Measurements from ENCODE around the gene HES4. TPM values are rescaled to one million over a fixed set of nuclear protein-coding genes. Genes with fewer than 3 reads are reported as not detected.

HES4 gene
- polyA plus RNA-seq, 1 of the 3 experiments (the other 2 are of a cell fraction), result 4.7 TPM

DNA sequence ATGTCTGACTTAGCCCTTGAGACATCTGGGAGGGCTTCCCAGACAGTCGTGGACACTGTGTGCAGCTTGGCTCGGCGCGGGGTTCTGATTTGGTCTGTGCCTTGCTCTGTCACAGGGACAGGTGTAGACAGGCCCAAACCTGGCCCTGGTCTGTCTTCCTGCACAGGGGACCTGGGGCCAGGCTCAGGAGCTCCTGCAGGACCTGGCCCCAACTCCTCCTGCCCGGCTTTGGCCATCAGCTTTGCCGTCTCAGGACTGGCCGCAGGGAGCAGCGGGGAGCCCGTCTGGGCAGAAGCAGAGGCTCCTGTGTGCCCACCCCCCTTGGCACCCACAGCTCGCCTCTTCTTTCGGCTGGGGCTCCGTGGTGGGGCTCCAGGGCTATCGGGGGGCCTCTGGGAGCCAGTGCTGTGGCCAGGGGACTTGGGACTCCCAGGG, 19.7 kb downstream of the HES4 start (continued):
- TF ChIP-seq FOXJ3 (CRISPR knock-in tag; IDR thresholded peaks at IDR 0.05), result no peak

DNA sequence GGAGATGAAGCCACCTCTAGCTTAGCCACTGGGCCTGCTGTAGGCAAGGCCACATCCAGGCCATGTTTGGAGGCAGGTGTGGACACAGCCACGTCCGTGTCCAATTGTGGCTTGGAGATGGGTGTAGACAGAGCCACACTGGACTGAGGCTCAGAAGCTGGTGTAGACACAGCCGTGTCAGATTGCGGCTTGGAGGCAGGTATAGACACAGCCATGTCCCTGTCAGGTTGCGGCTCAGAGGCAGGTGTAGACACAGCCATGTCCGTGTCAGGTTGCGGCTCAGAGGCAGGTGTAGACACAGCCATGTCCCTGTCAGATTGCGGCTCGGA, 20.2 kb downstream of the HES4 start:
- ChIA-PET POLR2A (no interaction called here), CTCF (interaction anchor here (0.6 to 9.1 kb wide), 8 partner anchors 18 to 143 kb away, joined by 3 to 246 read pairs (median 5); partner anchors contain the start of gene HES4)
- no peak overlapping the region for H2AFZ ChIP-seq (ENCODE audit: low read depth)
- H3K9ac ChIP-seq, result no peak overlapping the region
- no peaks in the 10 kb centered on the region for H3K9me2 ChIP-seq
- no peak overlapping the region for H3K4me2 ChIP-seq
- no peak overlapping the region for H3K27ac ChIP-seq (ENCODE audit: low read depth in 2 of 2, low read length in 1 of 2)
- DNase-seq, result no peak
- peaks cover 3% of the 10 kb centered on the region for H3F3A ChIP-seq (replicated peaks; ENCODE audit: insufficient read depth)
- no peaks in the 10 kb centered on the region for H4K20me1 ChIP-seq (ENCODE audit: insufficient read depth)
- H3K79me2 ChIP-seq (ENCODE audit: insufficient read depth), result no peaks in the 10 kb centered on the region
- peaks cover 0 to 21% of the 10 kb centered on the region in 2 experiments; a peak in 1 of 4 replicates for H3K4me1 ChIP-seq (ENCODE audit: control insufficient read depth in 1 of 2, insufficient read depth in 2 of 2, low read depth in 1 of 2, low read length in 1 of 2)
- no peaks in the 10 kb centered on the region; the same call in 1 of the 2 replicates for H3K27me3 ChIP-seq (ENCODE audit: insufficient read depth)
- no peak overlapping the region for H3K4me3 ChIP-seq (ENCODE audit: low read depth in 2 of 2, low read length in 1 of 2)
- 100% methylated on average over 4 of the region's 9 CpGs for WGBS (ENCODE audit: low lambda C conversion rate)
- no peaks in the 10 kb centered on the region for H3K36me3 ChIP-seq (replicated peaks in 1 of 2; ENCODE audit: control insufficient read depth in 1 of 2, insufficient read depth in 2 of 2, low read length in 1 of 2)
- H3K9me3 ChIP-seq, result no peaks in the 10 kb centered on the region
- TF ChIP-seq TAF1 (IDR thresholded peaks at IDR 0.05; ENCODE audit: borderline replicate concordance, low read depth, low read length) (no peak), CHD2 (IDR thresholded peaks at IDR 0.05; ENCODE audit: low read length, partially characterized antibody) (no peak), NRF1 (IDR thresholded peaks at IDR 0.05; ENCODE audit: low read depth, low read length) (no peak), JUND (IDR thresholded peaks at IDR 0.05) (no peak), GABPA (IDR thresholded peaks at IDR 0.05; ENCODE audit: low read depth) (no peak), RAD21 (IDR thresholded peaks at IDR 0.05; ENCODE audit: low read length) (no peak), SIN3A (IDR thresholded peaks at IDR 0.05; ENCODE audit: borderline replicate concordance, low read depth, low read length) (no peak)
- TF ChIP-seq, protein P1, sequence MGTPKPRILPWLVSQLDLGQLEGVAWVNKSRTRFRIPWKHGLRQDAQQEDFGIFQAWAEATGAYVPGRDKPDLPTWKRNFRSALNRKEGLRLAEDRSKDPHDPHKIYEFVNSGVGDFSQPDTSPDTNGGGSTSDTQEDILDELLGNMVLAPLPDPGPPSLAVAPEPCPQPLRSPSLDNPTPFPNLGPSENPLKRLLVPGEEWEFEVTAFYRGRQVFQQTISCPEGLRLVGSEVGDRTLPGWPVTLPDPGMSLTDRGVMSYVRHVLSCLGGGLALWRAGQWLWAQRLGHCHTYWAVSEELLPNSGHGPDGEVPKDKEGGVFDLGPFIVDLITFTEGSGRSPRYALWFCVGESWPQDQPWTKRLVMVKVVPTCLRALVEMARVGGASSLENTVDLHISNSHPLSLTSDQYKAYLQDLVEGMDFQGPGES (IDR thresholded peaks at IDR 0.05; ENCODE audit: low read depth, low read length), result no peak
- TF ChIP-seq, protein P2, sequence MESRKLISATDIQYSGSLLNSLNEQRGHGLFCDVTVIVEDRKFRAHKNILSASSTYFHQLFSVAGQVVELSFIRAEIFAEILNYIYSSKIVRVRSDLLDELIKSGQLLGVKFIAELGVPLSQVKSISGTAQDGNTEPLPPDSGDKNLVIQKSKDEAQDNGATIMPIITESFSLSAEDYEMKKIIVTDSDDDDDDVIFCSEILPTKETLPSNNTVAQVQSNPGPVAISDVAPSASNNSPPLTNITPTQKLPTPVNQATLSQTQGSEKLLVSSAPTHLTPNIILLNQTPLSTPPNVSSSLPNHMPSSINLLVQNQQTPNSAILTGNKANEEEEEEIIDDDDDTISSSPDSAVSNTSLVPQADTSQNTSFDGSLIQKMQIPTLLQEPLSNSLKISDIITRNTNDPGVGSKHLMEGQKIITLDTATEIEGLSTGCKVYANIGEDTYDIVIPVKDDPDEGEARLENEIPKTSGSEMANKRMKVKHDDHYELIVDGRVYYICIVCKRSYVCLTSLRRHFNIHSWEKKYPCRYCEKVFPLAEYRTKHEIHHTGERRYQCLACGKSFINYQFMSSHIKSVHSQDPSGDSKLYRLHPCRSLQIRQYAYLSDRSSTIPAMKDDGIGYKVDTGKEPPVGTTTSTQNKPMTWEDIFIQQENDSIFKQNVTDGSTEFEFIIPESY (IDR thresholded peaks at IDR 0.05; ENCODE audit: borderline replicate concordance, low read depth), result no peak

DNA sequence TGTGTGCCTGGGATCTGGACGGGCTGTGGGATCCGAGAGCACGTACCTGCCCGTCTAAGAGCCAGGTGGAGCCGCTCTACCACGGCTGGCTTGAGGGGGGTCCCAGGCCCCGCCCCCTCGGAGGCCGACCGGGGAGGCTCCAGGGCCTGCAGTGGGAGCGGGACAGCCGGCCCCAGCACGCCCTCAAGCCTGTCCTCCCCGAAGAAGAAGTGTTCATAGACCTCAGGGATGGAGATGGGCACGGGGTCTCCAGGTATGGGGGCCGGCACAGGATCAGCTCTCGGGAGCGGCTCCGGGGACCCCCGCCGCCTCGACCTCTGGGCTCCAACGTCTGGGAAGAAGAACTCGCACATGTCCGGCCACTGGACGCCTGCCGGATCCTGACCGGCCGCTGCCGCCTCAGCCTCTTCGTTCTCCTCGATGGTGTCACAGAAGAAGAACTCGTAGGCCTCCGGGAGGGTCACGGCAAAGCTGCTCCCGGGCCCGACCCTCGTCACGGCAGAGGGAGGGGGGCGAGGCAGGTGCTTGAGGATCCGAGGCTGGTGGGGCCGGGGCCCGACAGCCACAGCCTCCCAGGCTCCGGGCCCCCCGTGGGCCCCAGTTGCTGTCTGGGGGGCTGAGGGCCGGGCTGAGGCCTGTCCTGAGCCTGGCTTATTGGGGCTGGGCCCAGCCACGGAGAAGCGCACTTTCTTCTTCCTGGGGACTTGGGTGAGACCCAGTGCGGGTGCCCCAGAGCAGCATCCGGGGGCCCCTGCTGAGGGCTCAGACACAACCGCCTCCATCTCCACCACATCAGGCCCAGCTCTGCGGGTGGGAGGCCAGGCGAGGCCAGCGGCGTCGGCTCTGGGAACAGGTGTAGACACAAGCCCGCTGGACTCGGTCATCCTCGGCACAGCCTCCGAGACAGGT, 20.8 kb downstream of the HES4 start:
- H4K20me1 ChIP-seq (ENCODE audit: insufficient read depth), result no peaks in the 10 kb centered on the region
- H2AFZ ChIP-seq (ENCODE audit: low read depth), result no peak overlapping the region
- DNase-seq, result no peak
- no peaks in the 10 kb centered on the region for H3K79me2 ChIP-seq (ENCODE audit: insufficient read depth)
- no peaks in the 10 kb centered on the region for H3K36me3 ChIP-seq (replicated peaks in 1 of 2; ENCODE audit: control insufficient read depth in 1 of 2, insufficient read depth in 2 of 2, low read length in 1 of 2)
- H3K4me2 ChIP-seq, result no peak overlapping the region
- no peaks in the 10 kb centered on the region for H3K27me3 ChIP-seq (ENCODE audit: insufficient read depth)
- TF ChIP-seq SIN3A (IDR thresholded peaks at IDR 0.05; ENCODE audit: borderline replicate concordance, low read depth, low read length) (no peak), TEAD4 (IDR thresholded peaks at IDR 0.05; ENCODE audit: borderline replicate concordance, insufficient read depth) (no peak), GABPA (IDR thresholded peaks at IDR 0.05; ENCODE audit: low read depth) (no peak), TCF12 (IDR thresholded peaks at IDR 0.05) (no peak), NRF1 (IDR thresholded peaks at IDR 0.05; ENCODE audit: low read depth, low read length) (no peak)
- ChIA-PET CTCF (interaction anchor here (0.6 to 9.1 kb wide), 5 partner anchors 18 to 110 kb away, joined by 3 to 246 read pairs (median 5); partner anchors contain the start of gene HES4), POLR2A (no interaction called here)
- H3K4me3 ChIP-seq (ENCODE audit: low read depth in 2 of 2, low read length in 1 of 2), result no peak overlapping the region
- peaks cover 3% of the 10 kb centered on the region for H3F3A ChIP-seq (replicated peaks; ENCODE audit: insufficient read depth)
- H3K9me3 ChIP-seq, result no peaks in the 10 kb centered on the region
- no peaks in the 10 kb centered on the region for H3K9me2 ChIP-seq
- H3K27ac ChIP-seq (ENCODE audit: low read depth in 2 of 2, low read length in 1 of 2), result no peak overlapping the region
- WGBS (ENCODE audit: low lambda C conversion rate), result no CpG with 5 or more reads among the region's 60 CpGs
- H3K9ac ChIP-seq, result no peak overlapping the region
- H3K4me1 ChIP-seq (ENCODE audit: control insufficient read depth in 1 of 2, insufficient read depth in 2 of 2, low read depth in 1 of 2, low read length in 1 of 2), result peaks cover 0 to 21% of the 10 kb centered on the region in 2 experiments; a peak in 1 of 4 replicates
